HG03095 (cell line): ENCODE measurements around the gene LARP4B.

Experiments used
- ATAC-seq: cut with Tn5 transposase; IDR thresholded peaks from one replicate; pipeline ENCODE4 v1.9.1; 2021; ENCODE audit warnings: moderate library complexity; ENCODE audit not compliant: unreplicated experiment

LARP4B gene

GRCh38 chr10:836782-837181 lies 94.7 kb downstream of the LARP4B start:
- no peak for ATAC-seq

GRCh38 chr10:834493-834892 lies 97.0 kb downstream of the LARP4B start:
- no peak for ATAC-seq

- ATAC-seq: no peak
Measured at GRCh38 chr10:829241-829640, 102.3 kb downstream of the LARP4B start.

GRCh38 chr10:828191-828590 lies 103.3 kb downstream of the LARP4B start:
- no peak for ATAC-seq

- no peak for ATAC-seq
Measured at GRCh38 chr10:824946-825345, 106.6 kb downstream of the LARP4B start.

- no peak for ATAC-seq
Measured at GRCh38 chr10:824497-824896, 107.0 kb downstream of the LARP4B start.

GRCh38 chr10:822661-823367 lies 108.7 kb downstream of the LARP4B start:
- no peak for ATAC-seq

GRCh38 chr10:822197-822596 lies 109.3 kb downstream of the LARP4B start:
- no peak for ATAC-seq

GRCh38 chr10:821322-821721 lies 110.2 kb downstream of the LARP4B start:
- no peak for ATAC-seq

GRCh38 chr10:819816-820215 lies 111.7 kb downstream of the LARP4B start:
- no peak for ATAC-seq

- ATAC-seq: no peak
Measured at GRCh38 chr10:819326-819725, 112.2 kb downstream of the LARP4B start.

GRCh38 chr10:818526-819220 lies 112.8 kb downstream of the LARP4B start:
- ATAC-seq: no peak

- ATAC-seq: no peak
Measured at GRCh38 chr10:818010-818409, 113.5 kb downstream of the LARP4B start.

GRCh38 chr10:817371-817770 lies 114.1 kb downstream of the LARP4B start:
- ATAC-seq: no peak

GRCh38 chr10:816958-817357 lies 114.5 kb downstream of the LARP4B start:
- no peak for ATAC-seq

GRCh38 chr10:816091-816477 lies 115.4 kb downstream of the LARP4B start:
- no peak for ATAC-seq

GRCh38 chr10:815338-816090 lies 116.0 kb downstream of the LARP4B start:
- no peak for ATAC-seq

- no peak for ATAC-seq
Measured at GRCh38 chr10:814536-815302, 116.8 kb downstream of the LARP4B start.

- ATAC-seq: no peak
Measured at GRCh38 chr10:813286-813685, 118.2 kb downstream of the LARP4B start.

GRCh38 chr10:812787-813186 lies 118.7 kb downstream of the LARP4B start:
- ATAC-seq: no peak
